Measurements from ENCODE around the gene PTPRH. TPM values are rescaled to one million over a fixed set of nuclear protein-coding genes. Genes with fewer than 3 reads are reported as not detected.

Gene PTPRH
- polyA plus RNA-seq, 1 of the 3 experiments (the other 2 are of a cell fraction): 1.1 TPM

DNA sequence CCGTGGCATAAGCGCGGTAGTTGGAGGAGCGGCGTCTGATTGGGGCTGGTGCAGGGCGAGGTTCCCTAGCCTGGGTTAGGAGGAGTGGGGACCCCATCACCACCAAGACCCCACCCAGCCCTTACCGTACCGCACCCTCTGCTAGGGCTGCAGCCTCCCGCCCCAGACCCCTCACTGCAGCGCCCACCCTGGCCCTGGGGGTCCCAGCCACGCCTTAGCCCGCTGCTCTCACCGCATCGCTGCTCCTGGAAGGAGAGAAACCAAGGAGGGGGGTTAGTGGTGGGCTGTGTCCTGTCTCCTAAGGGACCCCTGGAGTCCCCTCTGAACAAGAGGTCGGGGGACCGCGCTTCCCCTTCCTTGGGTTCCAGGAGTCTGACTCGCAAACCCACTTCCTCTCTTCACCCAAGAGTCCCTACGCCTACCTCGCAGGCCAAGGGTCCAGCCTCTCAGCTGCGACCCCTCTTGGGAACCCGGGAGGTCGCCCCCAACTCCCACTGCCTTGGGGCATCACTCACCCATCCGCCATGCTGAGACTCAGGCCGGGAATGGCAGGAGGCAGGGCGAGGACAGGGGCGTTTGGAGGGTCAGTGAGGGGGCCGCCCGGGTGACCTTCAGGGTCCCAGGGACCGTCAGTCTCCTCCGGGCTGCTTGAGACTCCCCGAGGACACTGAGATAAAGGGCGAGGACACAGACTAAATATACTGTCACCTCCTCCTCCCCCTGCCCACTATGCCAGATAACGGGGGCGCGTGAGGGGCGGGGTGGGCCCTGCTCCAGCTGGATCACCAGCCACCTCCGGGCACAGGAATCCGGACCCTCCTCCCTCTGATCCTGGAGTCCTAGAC is 52.0 kb downstream of the PTPRH start, which contains the start of gene TNNI3:
Gene TNNI3, minus strand, starts transcription at position 669 of the 845 bp plus-strand sequence. Its CDS starts 143 bp downstream, at position 526.
- peaks cover 0 to 10% of the 10 kb centered on the region in 2 experiments; a peak in 1 of 4 replicates for H3K4me1 ChIP-seq (ENCODE audit: control insufficient read depth in 1 of 2, insufficient read depth in 2 of 2, low read depth in 1 of 2, low read length in 1 of 2)
- no peak within 1 kb of the TSS for H3K27ac ChIP-seq (ENCODE audit: low read depth in 2 of 2, low read length in 1 of 2)
- peaks cover 7% of the 10 kb centered on the region for H3F3A ChIP-seq (replicated peaks; ENCODE audit: insufficient read depth)
- peak within 1 kb of the TSS; percentile 69 for H3K4me2 ChIP-seq
- 69% methylated on average over 33 of the region's 39 CpGs for WGBS (ENCODE audit: low lambda C conversion rate)
- H3K9me3 ChIP-seq: no peaks in the 10 kb centered on the region
- ChIA-PET POLR2A (no interaction called here), CTCF (interaction anchor here (2.3 kb wide), 1 partner anchor 9 kb away, joined by 11 read pairs; the partner anchor contains the start of gene DNAAF3)
- TF ChIP-seq, protein P1, sequence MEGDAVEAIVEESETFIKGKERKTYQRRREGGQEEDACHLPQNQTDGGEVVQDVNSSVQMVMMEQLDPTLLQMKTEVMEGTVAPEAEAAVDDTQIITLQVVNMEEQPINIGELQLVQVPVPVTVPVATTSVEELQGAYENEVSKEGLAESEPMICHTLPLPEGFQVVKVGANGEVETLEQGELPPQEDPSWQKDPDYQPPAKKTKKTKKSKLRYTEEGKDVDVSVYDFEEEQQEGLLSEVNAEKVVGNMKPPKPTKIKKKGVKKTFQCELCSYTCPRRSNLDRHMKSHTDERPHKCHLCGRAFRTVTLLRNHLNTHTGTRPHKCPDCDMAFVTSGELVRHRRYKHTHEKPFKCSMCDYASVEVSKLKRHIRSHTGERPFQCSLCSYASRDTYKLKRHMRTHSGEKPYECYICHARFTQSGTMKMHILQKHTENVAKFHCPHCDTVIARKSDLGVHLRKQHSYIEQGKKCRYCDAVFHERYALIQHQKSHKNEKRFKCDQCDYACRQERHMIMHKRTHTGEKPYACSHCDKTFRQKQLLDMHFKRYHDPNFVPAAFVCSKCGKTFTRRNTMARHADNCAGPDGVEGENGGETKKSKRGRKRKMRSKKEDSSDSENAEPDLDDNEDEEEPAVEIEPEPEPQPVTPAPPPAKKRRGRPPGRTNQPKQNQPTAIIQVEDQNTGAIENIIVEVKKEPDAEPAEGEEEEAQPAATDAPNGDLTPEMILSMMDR (IDR thresholded peaks at IDR 0.05): no peak
- TF ChIP-seq, protein P2, sequence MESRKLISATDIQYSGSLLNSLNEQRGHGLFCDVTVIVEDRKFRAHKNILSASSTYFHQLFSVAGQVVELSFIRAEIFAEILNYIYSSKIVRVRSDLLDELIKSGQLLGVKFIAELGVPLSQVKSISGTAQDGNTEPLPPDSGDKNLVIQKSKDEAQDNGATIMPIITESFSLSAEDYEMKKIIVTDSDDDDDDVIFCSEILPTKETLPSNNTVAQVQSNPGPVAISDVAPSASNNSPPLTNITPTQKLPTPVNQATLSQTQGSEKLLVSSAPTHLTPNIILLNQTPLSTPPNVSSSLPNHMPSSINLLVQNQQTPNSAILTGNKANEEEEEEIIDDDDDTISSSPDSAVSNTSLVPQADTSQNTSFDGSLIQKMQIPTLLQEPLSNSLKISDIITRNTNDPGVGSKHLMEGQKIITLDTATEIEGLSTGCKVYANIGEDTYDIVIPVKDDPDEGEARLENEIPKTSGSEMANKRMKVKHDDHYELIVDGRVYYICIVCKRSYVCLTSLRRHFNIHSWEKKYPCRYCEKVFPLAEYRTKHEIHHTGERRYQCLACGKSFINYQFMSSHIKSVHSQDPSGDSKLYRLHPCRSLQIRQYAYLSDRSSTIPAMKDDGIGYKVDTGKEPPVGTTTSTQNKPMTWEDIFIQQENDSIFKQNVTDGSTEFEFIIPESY (IDR thresholded peaks at IDR 0.05; ENCODE audit: borderline replicate concordance, low read depth): no peak
- TF ChIP-seq MEF2A (IDR thresholded peaks at IDR 0.05; ENCODE audit: borderline replicate concordance, low read depth) (no peak), FOXM1 (IDR thresholded peaks at IDR 0.05; ENCODE audit: low read depth) (no peak), RCOR1 (IDR thresholded peaks at IDR 0.05; ENCODE audit: low read length) (no peak), SIN3A (IDR thresholded peaks at IDR 0.05; ENCODE audit: borderline replicate concordance, low read depth, low read length) (no peak), RXRA (IDR thresholded peaks at IDR 0.05; ENCODE audit: borderline replicate concordance, low read depth) (no peak), TAF1 (IDR thresholded peaks at IDR 0.05; ENCODE audit: borderline replicate concordance, low read depth, low read length) (no peak), SMC3 (IDR thresholded peaks at IDR 0.05; ENCODE audit: low read depth, low read length) (no peak), JUND (IDR thresholded peaks at IDR 0.05) (no peak), FOSL2 (IDR thresholded peaks at IDR 0.05; ENCODE audit: borderline replicate concordance, low read depth) (no peak), FOXJ3 (CRISPR knock-in tag; IDR thresholded peaks at IDR 0.05) (no peak), ELF1 (IDR thresholded peaks at IDR 0.05) (no peak), EZH2phosphoT487 (IDR thresholded peaks at IDR 0.05; ENCODE audit: borderline replicate concordance, low read depth) (no peak), CHD2 (IDR thresholded peaks at IDR 0.05; ENCODE audit: low read length, partially characterized antibody) (no peak)
- TF ChIP-seq, protein P3, sequence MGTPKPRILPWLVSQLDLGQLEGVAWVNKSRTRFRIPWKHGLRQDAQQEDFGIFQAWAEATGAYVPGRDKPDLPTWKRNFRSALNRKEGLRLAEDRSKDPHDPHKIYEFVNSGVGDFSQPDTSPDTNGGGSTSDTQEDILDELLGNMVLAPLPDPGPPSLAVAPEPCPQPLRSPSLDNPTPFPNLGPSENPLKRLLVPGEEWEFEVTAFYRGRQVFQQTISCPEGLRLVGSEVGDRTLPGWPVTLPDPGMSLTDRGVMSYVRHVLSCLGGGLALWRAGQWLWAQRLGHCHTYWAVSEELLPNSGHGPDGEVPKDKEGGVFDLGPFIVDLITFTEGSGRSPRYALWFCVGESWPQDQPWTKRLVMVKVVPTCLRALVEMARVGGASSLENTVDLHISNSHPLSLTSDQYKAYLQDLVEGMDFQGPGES (IDR thresholded peaks at IDR 0.05; ENCODE audit: low read depth, low read length): no peak
- TF ChIP-seq, protein P4, sequence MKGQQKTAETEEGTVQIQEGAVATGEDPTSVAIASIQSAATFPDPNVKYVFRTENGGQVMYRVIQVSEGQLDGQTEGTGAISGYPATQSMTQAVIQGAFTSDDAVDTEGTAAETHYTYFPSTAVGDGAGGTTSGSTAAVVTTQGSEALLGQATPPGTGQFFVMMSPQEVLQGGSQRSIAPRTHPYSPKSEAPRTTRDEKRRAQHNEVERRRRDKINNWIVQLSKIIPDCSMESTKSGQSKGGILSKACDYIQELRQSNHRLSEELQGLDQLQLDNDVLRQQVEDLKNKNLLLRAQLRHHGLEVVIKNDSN (IDR thresholded peaks at IDR 0.05; ENCODE audit: borderline replicate concordance, low read depth): no peak
- TF ChIP-seq, protein P5, sequence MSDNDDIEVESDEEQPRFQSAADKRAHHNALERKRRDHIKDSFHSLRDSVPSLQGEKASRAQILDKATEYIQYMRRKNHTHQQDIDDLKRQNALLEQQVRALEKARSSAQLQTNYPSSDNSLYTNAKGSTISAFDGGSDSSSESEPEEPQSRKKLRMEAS (IDR thresholded peaks at IDR 0.05; ENCODE audit: low read depth): no peak
- H3K9ac ChIP-seq: no peak within 1 kb of the TSS
- no peaks in the 10 kb centered on the region for H4K20me1 ChIP-seq (ENCODE audit: insufficient read depth)
- no peak within 1 kb of the TSS for H2AFZ ChIP-seq (ENCODE audit: low read depth)
- no peaks in the 10 kb centered on the region for H3K36me3 ChIP-seq (replicated peaks in 1 of 2; ENCODE audit: control insufficient read depth in 1 of 2, insufficient read depth in 2 of 2, low read length in 1 of 2)
- H3K79me2 ChIP-seq (ENCODE audit: insufficient read depth): no peaks in the 10 kb centered on the region
- H3K4me3 ChIP-seq (ENCODE audit: low read depth in 2 of 2, low read length in 1 of 2): peak within 1 kb of the TSS; percentile 53 to 54; a peak in 3 of 4 replicates
- H3K9me2 ChIP-seq: no peaks in the 10 kb centered on the region
- H3K27me3 ChIP-seq (ENCODE audit: insufficient read depth): peaks cover 16% of the 10 kb centered on the region
- no peak for DNase-seq

Data from SK-N-SH (cell line).